Measurements from ENCODE around the gene CASQ1. TPM values are rescaled to one million over a fixed set of nuclear protein-coding genes. Genes with fewer than 3 reads are reported as not detected.

Gene CASQ1
- total RNA-seq, 6 experiments from 2014 or later, result 0.25 TPM; not detected in 5

DNA sequence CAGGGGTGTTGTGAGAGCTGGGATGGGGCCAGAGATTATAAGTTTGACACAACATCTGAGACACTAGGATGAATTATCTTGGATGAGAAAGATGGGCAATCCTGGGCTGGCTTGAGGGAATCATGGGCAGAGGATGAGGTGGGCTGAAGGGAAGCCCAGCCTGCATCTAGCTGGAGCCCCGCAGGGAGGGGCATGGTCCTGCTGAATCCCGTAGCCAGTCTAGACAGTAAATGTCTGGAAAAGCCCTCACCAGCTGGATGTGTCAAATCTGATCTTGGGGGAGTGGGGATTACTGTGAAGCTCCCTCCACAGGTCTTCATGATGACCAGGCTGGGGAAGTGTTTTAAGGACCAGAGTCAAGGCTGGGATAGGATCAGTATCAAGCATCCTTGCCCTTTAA lies 3.6 kb upstream of the CASQ1 start:
- no peak for ATAC-seq
- Histone ChIP-seq H3K9me3 (no peaks in the 10 kb centered on the region), H3K27me3 (no peaks in the 10 kb centered on the region), H3K4me3 (no peak overlapping the region), H3K27ac (no peak overlapping the region), H3K36me3 (no peaks in the 10 kb centered on the region), H3K4me1 (no peaks in the 10 kb centered on the region)
- DNase-seq, result no peak
- intact Hi-C loops (cut with DNase I), result no loop called here
- TF ChIP-seq, protein P1, sequence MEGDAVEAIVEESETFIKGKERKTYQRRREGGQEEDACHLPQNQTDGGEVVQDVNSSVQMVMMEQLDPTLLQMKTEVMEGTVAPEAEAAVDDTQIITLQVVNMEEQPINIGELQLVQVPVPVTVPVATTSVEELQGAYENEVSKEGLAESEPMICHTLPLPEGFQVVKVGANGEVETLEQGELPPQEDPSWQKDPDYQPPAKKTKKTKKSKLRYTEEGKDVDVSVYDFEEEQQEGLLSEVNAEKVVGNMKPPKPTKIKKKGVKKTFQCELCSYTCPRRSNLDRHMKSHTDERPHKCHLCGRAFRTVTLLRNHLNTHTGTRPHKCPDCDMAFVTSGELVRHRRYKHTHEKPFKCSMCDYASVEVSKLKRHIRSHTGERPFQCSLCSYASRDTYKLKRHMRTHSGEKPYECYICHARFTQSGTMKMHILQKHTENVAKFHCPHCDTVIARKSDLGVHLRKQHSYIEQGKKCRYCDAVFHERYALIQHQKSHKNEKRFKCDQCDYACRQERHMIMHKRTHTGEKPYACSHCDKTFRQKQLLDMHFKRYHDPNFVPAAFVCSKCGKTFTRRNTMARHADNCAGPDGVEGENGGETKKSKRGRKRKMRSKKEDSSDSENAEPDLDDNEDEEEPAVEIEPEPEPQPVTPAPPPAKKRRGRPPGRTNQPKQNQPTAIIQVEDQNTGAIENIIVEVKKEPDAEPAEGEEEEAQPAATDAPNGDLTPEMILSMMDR (IDR thresholded peaks at IDR 0.05), result no peak
- no peak for TF ChIP-seq POLR2A (IDR thresholded peaks at IDR 0.05)
- WGBS (ENCODE audit: insufficient coverage, low coverage, low lambda C conversion rate, missing lambda C conversion rate), result 65% methylated on average over 2 of the region's 2 CpGs

DNA sequence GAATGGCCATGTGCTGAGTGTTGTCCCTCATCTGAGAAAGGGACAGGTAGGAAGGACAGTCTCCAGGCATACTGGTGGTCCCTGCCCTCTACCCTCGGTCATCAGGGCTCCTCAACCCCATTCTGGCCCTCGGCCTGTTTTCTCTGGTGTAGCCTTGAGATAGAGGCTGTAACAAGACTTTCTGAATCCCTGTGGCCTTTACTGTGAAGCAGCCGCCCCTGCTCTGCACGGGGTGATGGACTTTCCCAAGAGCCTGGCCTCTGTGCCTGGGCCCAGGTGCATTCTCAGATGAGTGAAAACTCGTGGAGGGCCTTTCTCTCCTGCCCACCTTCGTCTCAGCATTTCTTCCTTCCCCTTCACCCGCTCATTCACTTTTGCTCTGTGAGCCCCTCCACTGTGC lies 3.0 kb upstream of the CASQ1 start:
- ATAC-seq, result no peak
- Histone ChIP-seq H3K4me3 (no peak overlapping the region), H3K27me3 (no peaks in the 10 kb centered on the region), H3K27ac (no peak overlapping the region), H3K36me3 (no peaks in the 10 kb centered on the region), H3K4me1 (no peaks in the 10 kb centered on the region), H3K9me3 (no peaks in the 10 kb centered on the region)
- intact Hi-C loops (cut with DNase I), result no loop called here
- TF ChIP-seq POLR2A (IDR thresholded peaks at IDR 0.05), result no peak
- TF ChIP-seq, protein P1 (IDR thresholded peaks at IDR 0.05), result no peak
- 44% methylated on average over 3 of the region's 7 CpGs for WGBS (ENCODE audit: insufficient coverage, low coverage, low lambda C conversion rate, missing lambda C conversion rate)
- DNase-seq, result no peak

DNA sequence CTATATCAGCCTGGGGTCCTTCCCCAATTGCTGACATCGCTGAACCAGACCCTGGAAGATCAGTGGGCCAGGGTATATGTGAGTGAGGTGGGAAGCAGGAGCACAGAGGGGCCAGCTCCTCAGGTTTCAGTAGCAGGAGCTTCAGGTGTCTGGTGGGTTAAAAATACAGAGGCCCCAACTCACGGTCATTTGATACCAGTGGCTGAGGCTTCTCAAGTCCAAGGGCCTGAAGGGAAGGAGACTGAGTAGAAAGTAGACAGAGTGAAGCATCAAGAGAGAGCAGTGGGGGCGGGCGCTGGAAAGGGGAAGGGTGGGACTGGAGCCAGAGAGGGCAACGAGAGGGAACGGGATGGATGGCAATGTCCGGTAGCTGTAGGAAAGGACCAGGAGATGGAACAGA lies 2.0 kb upstream of the CASQ1 start:
- no peak for DNase-seq
- WGBS (ENCODE audit: insufficient coverage, low coverage, low lambda C conversion rate, missing lambda C conversion rate), result 83% methylated on average over 6 of the region's 7 CpGs
- H3K27me3 ChIP-seq, result no peaks in the 10 kb centered on the region
- no peak for ATAC-seq
- intact Hi-C loops (cut with DNase I), result no loop called here
- peaks cover 0 to 2% (median 0%) of the 10 kb centered on the region in 4 donors for H3K4me1 ChIP-seq
- H3K4me3 ChIP-seq, result no peak overlapping the region
- no peak for TF ChIP-seq POLR2A (IDR thresholded peaks at IDR 0.05)
- TF ChIP-seq, protein P1 (IDR thresholded peaks at IDR 0.05), result no peak
- no peaks in the 10 kb centered on the region for H3K9me3 ChIP-seq
- no peak overlapping the region for H3K27ac ChIP-seq
- no peaks in the 10 kb centered on the region for H3K36me3 ChIP-seq

DNA sequence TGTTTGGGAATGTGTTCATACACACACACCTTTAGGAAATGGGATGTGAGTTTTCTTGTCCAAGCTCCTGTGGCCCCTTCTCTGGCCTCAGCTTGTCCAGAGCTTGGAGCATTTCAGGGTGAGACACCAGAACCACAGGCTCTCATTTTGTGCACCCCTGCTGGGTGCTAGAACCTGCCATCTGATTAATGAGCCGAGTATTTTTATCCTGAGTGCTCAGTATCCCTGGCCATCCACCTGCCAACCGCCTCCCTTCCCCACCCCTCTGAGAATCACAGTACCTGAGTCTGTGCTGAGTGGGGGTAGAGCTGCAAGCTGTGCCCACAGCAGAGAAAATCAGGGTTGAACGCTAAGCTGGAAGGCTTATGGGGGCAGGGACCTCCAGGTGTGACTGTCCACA lies 1.4 kb downstream of the CASQ1 start:
- H3K27ac ChIP-seq, result no peak overlapping the region
- no peak overlapping the region for H3K4me3 ChIP-seq
- no peaks in the 10 kb centered on the region for H3K27me3 ChIP-seq
- DNase-seq (no peak), ATAC-seq (no peak)
- H3K36me3 ChIP-seq, result no peaks in the 10 kb centered on the region
- TF ChIP-seq, protein P1 (IDR thresholded peaks at IDR 0.05), result no peak
- TF ChIP-seq POLR2A (IDR thresholded peaks at IDR 0.05), result no peak
- WGBS (ENCODE audit: insufficient coverage, low coverage, low lambda C conversion rate, missing lambda C conversion rate), result 66% methylated on average over 3 of the region's 3 CpGs
- intact Hi-C loops (cut with DNase I), result loop anchor here in 1 of 2 donors (5.0 to 10.0 kb wide), 3 partner anchors 63 to 173 kb away; partner anchors contain the start of gene NHLH1
- H3K9me3 ChIP-seq, result no peaks in the 10 kb centered on the region
- H3K4me1 ChIP-seq, result peaks cover 0 to 5% (median 0%) of the 10 kb centered on the region in 4 donors

DNA sequence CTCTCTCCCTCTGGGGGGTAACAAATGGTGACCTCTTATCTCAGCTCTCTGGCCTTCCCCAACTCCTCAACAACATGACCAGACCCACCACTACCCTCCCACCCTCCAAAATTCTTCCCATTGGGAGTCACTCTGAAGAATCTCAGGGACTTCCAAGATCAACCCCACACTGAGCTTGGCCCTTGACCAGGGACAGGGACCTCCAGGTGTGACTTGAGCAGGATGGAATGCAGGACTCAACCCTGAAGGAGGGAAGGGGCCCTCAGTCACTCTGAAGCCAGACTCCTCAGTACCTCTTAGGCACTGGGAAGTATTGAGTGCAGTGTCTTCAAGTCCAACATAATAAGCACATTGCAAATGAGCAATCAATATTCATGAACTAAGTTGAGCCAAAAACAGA lies 1.9 kb downstream of the CASQ1 start:
- ATAC-seq (no peak), DNase-seq (no peak)
- H3K9me3 ChIP-seq, result no peaks in the 10 kb centered on the region
- H3K27me3 ChIP-seq, result no peaks in the 10 kb centered on the region
- no peak for TF ChIP-seq POLR2A (IDR thresholded peaks at IDR 0.05)
- TF ChIP-seq, protein P1 (IDR thresholded peaks at IDR 0.05), result no peak
- peaks cover 0 to 5% (median 0%) of the 10 kb centered on the region in 4 donors for H3K4me1 ChIP-seq
- H3K27ac ChIP-seq, result no peak overlapping the region
- no peak overlapping the region for H3K4me3 ChIP-seq
- H3K36me3 ChIP-seq, result no peaks in the 10 kb centered on the region
- intact Hi-C loops (cut with DNase I), result loop anchor here in 1 of 2 donors (5.0 to 10.0 kb wide), 3 partner anchors 63 to 173 kb away; partner anchors contain the start of gene NHLH1

Measured in right lobe of liver (tissue), 6 donors.